Measurements from ENCODE around the gene STIMATE. TPM values are rescaled to one million over a fixed set of nuclear protein-coding genes. Genes with fewer than 3 reads are reported as not detected.

Gene STIMATE
- total RNA-seq, 5 donors from 2014 or later (not counting 1 experiment from before 2014, with no cell fraction given): 37.3 to 61.8 (median 52.9) TPM

- Mint-ChIP-seq H3K36me3 (no peaks in the 10 kb centered on the region), H3K4me1 (no peaks in the 10 kb centered on the region), H3K4me3 (no peak overlapping the region), H3K9me3 (no peaks in the 10 kb centered on the region), H3K27ac (no peak overlapping the region), H3K27me3 (no peaks in the 10 kb centered on the region)
- WGBS (ENCODE audit: insufficient coverage): 79% methylated on average over 8 of the region's 10 CpGs
- ChIA-PET CTCF (interaction anchor here in 1 of 2 donors (1.7 kb wide), 1 partner anchor 13 kb away, joined by 4 read pairs; no protein-coding TSS in a partner anchor), POLR2A (no interaction called here)
- no peaks in the 10 kb centered on the region for H3K9me3 ChIP-seq
- H3K27me3 ChIP-seq (replicated peaks in 1 of 2; ENCODE audit: control insufficient read depth in 2 of 2, extremely low read depth in 1 of 2, insufficient read depth in 2 of 2, low read length in 1 of 2): peaks cover 0 to 12% of the 10 kb centered on the region in 2 experiments
- no peaks in the 10 kb centered on the region for H3K4me1 ChIP-seq (ENCODE audit: control insufficient read depth in 1 of 2, extremely low read depth in 1 of 2, insufficient read depth in 2 of 2, low read length in 2 of 2)
- DNase-seq (no peak), ATAC-seq (replicated peaks in 1 of 4) (no peak)
- H3K27ac ChIP-seq (ENCODE audit: low read length): no peak overlapping the region
- H3K4me3 ChIP-seq (ENCODE audit: control insufficient read depth in 1 of 2, extremely low read depth in 1 of 2, low read length in 1 of 2): no peak overlapping the region
- H3K36me3 ChIP-seq (ENCODE audit: control insufficient read depth in 2 of 2, extremely low read depth in 1 of 2, insufficient read depth in 1 of 2, low read length in 1 of 2): no peaks in the 10 kb centered on the region
These were observed 98.9 kb downstream of the STIMATE start for GRCh38 chr3:52798376-52798977.

DNA sequence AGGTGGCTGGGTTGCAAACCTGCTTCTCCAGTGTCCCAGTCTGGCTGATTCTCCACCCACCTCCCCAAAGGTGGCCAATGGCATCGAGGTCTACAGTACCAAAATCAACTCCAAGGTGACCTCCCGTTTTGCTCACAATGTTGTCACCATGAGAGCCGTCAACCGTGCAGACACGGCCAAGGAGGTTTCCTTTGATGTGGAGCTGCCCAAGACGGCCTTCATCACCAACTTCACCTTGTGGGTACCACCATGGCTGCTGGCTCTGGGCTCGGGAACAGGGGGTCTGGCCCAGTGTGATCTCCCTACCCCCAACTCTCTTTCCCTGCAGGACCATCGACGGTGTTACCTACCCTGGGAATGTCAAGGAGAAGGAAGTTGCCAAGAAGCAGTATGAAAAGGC is 100.9 kb downstream of the STIMATE start:
- Histone ChIP-seq H3K36me3 (ENCODE audit: control insufficient read depth in 2 of 2, extremely low read depth in 1 of 2, insufficient read depth in 1 of 2, low read length in 1 of 2) (no peaks in the 10 kb centered on the region), H3K9me3 (no peaks in the 10 kb centered on the region), H3K27me3 (replicated peaks in 1 of 2; ENCODE audit: control insufficient read depth in 2 of 2, extremely low read depth in 1 of 2, insufficient read depth in 2 of 2, low read length in 1 of 2) (peaks cover 0 to 21% of the 10 kb centered on the region in 2 experiments), H3K4me3 (ENCODE audit: control insufficient read depth in 1 of 2, extremely low read depth in 1 of 2, low read length in 1 of 2) (no peak overlapping the region), H3K27ac (ENCODE audit: low read length) (no peak overlapping the region), H3K4me1 (ENCODE audit: control insufficient read depth in 1 of 2, extremely low read depth in 1 of 2, insufficient read depth in 2 of 2, low read length in 2 of 2) (no peaks in the 10 kb centered on the region)
- Mint-ChIP-seq H3K36me3 (no peaks in the 10 kb centered on the region), H3K27me3 (no peaks in the 10 kb centered on the region), H3K9me3 (no peaks in the 10 kb centered on the region), H3K4me1 (no peaks in the 10 kb centered on the region), H3K27ac (no peak overlapping the region), H3K4me3 (no peak overlapping the region)
- WGBS (ENCODE audit: insufficient coverage): 75% methylated on average over 5 of the region's 9 CpGs
- no peak for ATAC-seq (replicated peaks in 1 of 4)
- DNase-seq: no peak
- ChIA-PET POLR2A (no interaction called here), CTCF (no interaction called here)

- ChIA-PET CTCF (interaction anchor here in 1 of 2 donors (0.6 kb wide), 1 partner anchor 611 kb away, joined by 3 read pairs; no protein-coding TSS in a partner anchor), POLR2A (no interaction called here)
- H3K27ac ChIP-seq (ENCODE audit: low read length): no peak overlapping the region
- no peaks in the 10 kb centered on the region for H3K36me3 Mint-ChIP-seq
- WGBS (ENCODE audit: insufficient coverage): 100% methylated on average over 1 of the region's 9 CpGs
- H3K9me3 ChIP-seq: no peaks in the 10 kb centered on the region
- H3K4me1 Mint-ChIP-seq: no peaks in the 10 kb centered on the region
- ATAC-seq (replicated peaks in 1 of 4): no peak
- H3K4me3 Mint-ChIP-seq: no peak overlapping the region
- peaks cover 0 to 24% of the 10 kb centered on the region in 2 experiments for H3K27me3 ChIP-seq (replicated peaks in 1 of 2; ENCODE audit: control insufficient read depth in 2 of 2, extremely low read depth in 1 of 2, insufficient read depth in 2 of 2, low read length in 1 of 2)
- no peak for DNase-seq
- no peaks in the 10 kb centered on the region for H3K9me3 Mint-ChIP-seq
- H3K27ac Mint-ChIP-seq: no peak overlapping the region
- H3K4me1 ChIP-seq (ENCODE audit: control insufficient read depth in 1 of 2, extremely low read depth in 1 of 2, insufficient read depth in 2 of 2, low read length in 2 of 2): no peaks in the 10 kb centered on the region
- H3K27me3 Mint-ChIP-seq: no peaks in the 10 kb centered on the region
- H3K4me3 ChIP-seq (ENCODE audit: control insufficient read depth in 1 of 2, extremely low read depth in 1 of 2, low read length in 1 of 2): no peak overlapping the region
- H3K36me3 ChIP-seq (ENCODE audit: control insufficient read depth in 2 of 2, extremely low read depth in 1 of 2, insufficient read depth in 1 of 2, low read length in 1 of 2): no peaks in the 10 kb centered on the region
These were observed 101.9 kb downstream of the STIMATE start for GRCh38 chr3:52795298-52795900.

DNA sequence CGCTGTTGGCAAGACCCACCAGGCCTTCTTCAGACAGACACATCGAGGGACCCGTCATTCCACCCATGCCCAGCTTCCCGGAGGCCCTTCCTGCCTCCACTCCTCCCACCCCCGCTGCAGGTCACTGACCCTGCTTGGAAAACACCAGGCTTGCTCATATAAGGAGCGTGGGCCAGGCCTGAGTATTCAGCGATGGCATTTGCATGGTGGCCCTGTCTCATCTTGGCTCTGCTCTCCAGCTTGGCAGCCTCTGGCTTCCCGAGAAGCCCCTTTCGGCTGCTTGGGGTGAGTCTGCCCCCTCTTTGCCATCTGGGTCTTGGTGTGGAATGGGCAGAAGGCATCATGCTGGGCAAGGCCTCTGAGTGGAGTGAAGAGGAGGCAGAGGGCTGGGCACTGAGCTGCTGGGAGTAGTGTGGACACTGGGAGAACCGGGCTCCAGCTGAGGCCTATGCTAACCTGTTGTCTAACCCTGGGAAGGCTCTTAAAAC is 102.7 kb downstream of the STIMATE start, which contains the start of gene ITIH3:
Gene ITIH3 (plus strand): TSS at position 185 of the 488 bp plus-strand sequence. CDS start 8 bp downstream, at position 193.
- DNase-seq: no peak

GRCh38 chr3:52793702-52794611 is 103.4 kb downstream of the STIMATE start:
- Histone ChIP-seq H3K36me3 (ENCODE audit: control insufficient read depth in 2 of 2, extremely low read depth in 1 of 2, insufficient read depth in 1 of 2, low read length in 1 of 2) (no peaks in the 10 kb centered on the region), H3K27ac (ENCODE audit: low read length) (no peak overlapping the region), H3K4me3 (ENCODE audit: control insufficient read depth in 1 of 2, extremely low read depth in 1 of 2, low read length in 1 of 2) (no peak overlapping the region), H3K4me1 (ENCODE audit: control insufficient read depth in 1 of 2, extremely low read depth in 1 of 2, insufficient read depth in 2 of 2, low read length in 2 of 2) (no peaks in the 10 kb centered on the region), H3K27me3 (replicated peaks in 1 of 2; ENCODE audit: control insufficient read depth in 2 of 2, extremely low read depth in 1 of 2, insufficient read depth in 2 of 2, low read length in 1 of 2) (peaks cover 0 to 25% of the 10 kb centered on the region in 2 experiments), H3K9me3 (no peaks in the 10 kb centered on the region)
- Mint-ChIP-seq H3K27me3 (no peaks in the 10 kb centered on the region), H3K4me3 (no peak overlapping the region), H3K4me1 (no peaks in the 10 kb centered on the region), H3K27ac (no peak overlapping the region), H3K9me3 (no peaks in the 10 kb centered on the region), H3K36me3 (no peaks in the 10 kb centered on the region)
- ATAC-seq (replicated peaks in 1 of 4) (no peak), DNase-seq (no peak)
- ChIA-PET POLR2A (no interaction called here), CTCF (no interaction called here)
- 82% methylated on average over 7 of the region's 9 CpGs for WGBS (ENCODE audit: insufficient coverage)

More for the DNA sequence above, 102.7 kb downstream of the STIMATE start, which contains the start of gene ITIH3:
- CTCF ChIA-PET: no interaction called here
- H3K4me3 ChIP-seq (ENCODE audit: control insufficient read depth in 1 of 2, extremely low read depth in 1 of 2, low read length in 1 of 2): no peak within 1 kb of the TSS
- 76% methylated on average over 9 of the region's 10 CpGs for WGBS (ENCODE audit: insufficient coverage)
- H3K27ac ChIP-seq (ENCODE audit: low read length): no peak within 1 kb of the TSS
- ATAC-seq (replicated peaks in 1 of 4): no peak
- H3K36me3 ChIP-seq (ENCODE audit: control insufficient read depth in 2 of 2, extremely low read depth in 1 of 2, insufficient read depth in 1 of 2, low read length in 1 of 2): no peaks in the 10 kb centered on the region
- H3K9me3 ChIP-seq: no peaks in the 10 kb centered on the region
- H3K4me1 ChIP-seq (ENCODE audit: control insufficient read depth in 1 of 2, extremely low read depth in 1 of 2, insufficient read depth in 2 of 2, low read length in 2 of 2): no peaks in the 10 kb centered on the region
- Mint-ChIP-seq H3K27ac (no peak within 1 kb of the TSS), H3K4me1 (no peaks in the 10 kb centered on the region), H3K9me3 (no peaks in the 10 kb centered on the region), H3K4me3 (no peak within 1 kb of the TSS), H3K27me3 (no peaks in the 10 kb centered on the region), H3K36me3 (no peaks in the 10 kb centered on the region)
- POLR2A ChIA-PET: no interaction called here
- peaks cover 0 to 25% of the 10 kb centered on the region in 2 experiments for H3K27me3 ChIP-seq (replicated peaks in 1 of 2; ENCODE audit: control insufficient read depth in 2 of 2, extremely low read depth in 1 of 2, insufficient read depth in 2 of 2, low read length in 1 of 2)

DNA sequence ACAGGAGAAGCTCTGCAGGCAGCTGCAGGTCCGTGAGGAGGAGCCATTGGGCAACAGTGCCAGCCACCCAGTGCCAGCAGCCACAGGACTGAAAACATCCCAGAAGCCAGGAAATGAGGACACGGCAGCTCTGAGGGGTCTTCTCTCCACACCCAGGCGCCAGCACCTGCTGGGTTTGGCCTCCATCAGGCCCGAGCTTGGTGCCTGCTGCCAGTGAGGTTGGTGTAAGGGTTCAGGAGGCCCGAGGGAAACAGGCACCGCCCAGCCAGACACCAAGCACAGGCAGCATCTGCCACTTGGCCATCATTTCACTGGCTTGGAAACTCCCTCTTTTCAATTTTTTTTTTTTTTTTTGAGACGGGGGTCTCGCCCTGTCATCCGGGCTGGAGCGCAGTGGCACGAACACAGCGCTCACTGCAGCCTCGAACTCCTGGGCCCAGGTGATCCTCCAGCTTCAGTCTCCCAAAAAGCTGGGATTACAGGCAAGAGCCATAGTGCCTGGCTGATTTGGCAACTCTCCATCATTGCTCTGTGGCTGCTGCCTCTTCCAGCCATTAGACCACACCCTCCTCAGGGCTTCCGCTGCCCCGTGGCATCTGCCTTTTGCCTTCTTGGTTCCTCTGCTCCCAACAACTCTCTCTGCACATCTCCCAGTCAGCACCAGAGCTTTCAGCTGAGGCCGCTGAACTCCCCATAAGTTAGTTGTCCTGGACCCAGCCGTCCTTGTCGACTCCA is 104.2 kb downstream of the STIMATE start:
- Mint-ChIP-seq H3K36me3 (no peaks in the 10 kb centered on the region), H3K4me3 (no peak overlapping the region), H3K4me1 (no peaks in the 10 kb centered on the region), H3K27ac (no peak overlapping the region), H3K27me3 (no peaks in the 10 kb centered on the region), H3K9me3 (no peaks in the 10 kb centered on the region)
- Histone ChIP-seq H3K27me3 (replicated peaks in 1 of 2; ENCODE audit: control insufficient read depth in 2 of 2, extremely low read depth in 1 of 2, insufficient read depth in 2 of 2, low read length in 1 of 2) (peaks cover 0 to 25% of the 10 kb centered on the region in 2 experiments), H3K9me3 (no peaks in the 10 kb centered on the region), H3K27ac (ENCODE audit: low read length) (no peak overlapping the region), H3K36me3 (ENCODE audit: control insufficient read depth in 2 of 2, extremely low read depth in 1 of 2, insufficient read depth in 1 of 2, low read length in 1 of 2) (no peaks in the 10 kb centered on the region), H3K4me3 (ENCODE audit: control insufficient read depth in 1 of 2, extremely low read depth in 1 of 2, low read length in 1 of 2) (no peak overlapping the region), H3K4me1 (ENCODE audit: control insufficient read depth in 1 of 2, extremely low read depth in 1 of 2, insufficient read depth in 2 of 2, low read length in 2 of 2) (no peaks in the 10 kb centered on the region)
- ATAC-seq (replicated peaks in 1 of 4) (no peak), DNase-seq (no peak)
- ChIA-PET CTCF (no interaction called here), POLR2A (no interaction called here)
- 85% methylated on average over 11 of the region's 18 CpGs for WGBS (ENCODE audit: insufficient coverage)
